Mesothelial cell of epicardium (in vitro differentiated cells): ENCODE measurements around the gene WARS2. TPM values are rescaled to one million over a fixed set of nuclear protein-coding genes. Genes with fewer than 3 reads are reported as not detected.

Source experiments
- DNase-seq, 2 experiments: peaks; one replicate each; pipeline ENCODE4 v3.0.0; 2021; ENCODE audit warnings: low spot score in 2 of 2; ENCODE audit not compliant: unreplicated experiment in 2 of 2
- H3K27ac Mint-ChIP-seq: 2 replicates; pipeline ENCODE4 v1.8.0; 2021; ENCODE audit warnings: mixed read lengths
- H3K27me3 Mint-ChIP-seq: 2 replicates; pipeline ENCODE4 v1.8.0; 2021; ENCODE audit warnings: low read depth, mixed read lengths
- H3K36me3 Mint-ChIP-seq: 2 replicates; pipeline ENCODE4 v1.8.0; 2021; ENCODE audit warnings: mixed read lengths
- H3K4me1 Mint-ChIP-seq: 2 replicates; pipeline ENCODE4 v1.8.0; 2021; ENCODE audit warnings: mixed read lengths
- H3K4me3 Mint-ChIP-seq: 2 replicates; pipeline ENCODE4 v1.8.0; 2021; ENCODE audit warnings: mild to moderate bottlenecking, moderate library complexity, mixed read lengths
- H3K9me3 Mint-ChIP-seq: 2 replicates; pipeline ENCODE4 v1.8.0; 2021; ENCODE audit warnings: mixed read lengths
- total RNA-seq: library from RNA; stranded (reverse); gene quantifications from 3 replicates; pipeline ENCODE4 v1.2.1, GENCODE V29; 2021
- TF ChIP-seq, protein P1 (sequence below): fragments of 200-600 bp; sonication (generic); IDR thresholded peaks from one replicate; pipeline ENCODE4 v1.5.0; 2021; ENCODE audit warnings: antibody characterized with exemption; ENCODE audit not compliant: unreplicated experiment

The WARS2 gene
- total RNA-seq, 1 donor from 2014 or later = 18.7 TPM

DNA sequence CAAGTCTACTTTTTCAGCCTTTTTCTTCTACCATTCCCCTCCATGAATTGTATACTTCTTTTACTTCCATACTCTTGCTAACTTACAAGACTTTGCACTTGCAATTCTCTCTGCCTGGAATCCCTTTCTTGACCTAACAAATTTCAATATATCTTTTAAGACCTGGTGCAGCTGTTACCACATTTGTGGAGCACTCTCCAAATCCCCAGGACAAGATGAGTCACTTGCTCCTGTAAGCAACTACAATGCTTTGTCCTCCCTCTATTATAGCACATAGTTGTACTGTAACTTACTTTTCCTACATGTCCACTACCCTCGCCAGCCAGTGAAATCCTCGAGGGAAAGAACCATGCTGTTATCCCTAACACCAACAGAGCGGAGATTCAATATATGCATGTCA is 43.1 kb downstream of the WARS2 start:
- no peak for DNase-seq
- Mint-ChIP-seq H3K36me3 (no peaks in the 10 kb centered on the region), H3K4me1 (no peaks in the 10 kb centered on the region), H3K9me3 (no peaks in the 10 kb centered on the region), H3K27ac (no peak overlapping the region), H3K27me3 (no peaks in the 10 kb centered on the region), H3K4me3 (no peak overlapping the region)
- TF ChIP-seq, protein P1, sequence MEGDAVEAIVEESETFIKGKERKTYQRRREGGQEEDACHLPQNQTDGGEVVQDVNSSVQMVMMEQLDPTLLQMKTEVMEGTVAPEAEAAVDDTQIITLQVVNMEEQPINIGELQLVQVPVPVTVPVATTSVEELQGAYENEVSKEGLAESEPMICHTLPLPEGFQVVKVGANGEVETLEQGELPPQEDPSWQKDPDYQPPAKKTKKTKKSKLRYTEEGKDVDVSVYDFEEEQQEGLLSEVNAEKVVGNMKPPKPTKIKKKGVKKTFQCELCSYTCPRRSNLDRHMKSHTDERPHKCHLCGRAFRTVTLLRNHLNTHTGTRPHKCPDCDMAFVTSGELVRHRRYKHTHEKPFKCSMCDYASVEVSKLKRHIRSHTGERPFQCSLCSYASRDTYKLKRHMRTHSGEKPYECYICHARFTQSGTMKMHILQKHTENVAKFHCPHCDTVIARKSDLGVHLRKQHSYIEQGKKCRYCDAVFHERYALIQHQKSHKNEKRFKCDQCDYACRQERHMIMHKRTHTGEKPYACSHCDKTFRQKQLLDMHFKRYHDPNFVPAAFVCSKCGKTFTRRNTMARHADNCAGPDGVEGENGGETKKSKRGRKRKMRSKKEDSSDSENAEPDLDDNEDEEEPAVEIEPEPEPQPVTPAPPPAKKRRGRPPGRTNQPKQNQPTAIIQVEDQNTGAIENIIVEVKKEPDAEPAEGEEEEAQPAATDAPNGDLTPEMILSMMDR = no peak

DNA sequence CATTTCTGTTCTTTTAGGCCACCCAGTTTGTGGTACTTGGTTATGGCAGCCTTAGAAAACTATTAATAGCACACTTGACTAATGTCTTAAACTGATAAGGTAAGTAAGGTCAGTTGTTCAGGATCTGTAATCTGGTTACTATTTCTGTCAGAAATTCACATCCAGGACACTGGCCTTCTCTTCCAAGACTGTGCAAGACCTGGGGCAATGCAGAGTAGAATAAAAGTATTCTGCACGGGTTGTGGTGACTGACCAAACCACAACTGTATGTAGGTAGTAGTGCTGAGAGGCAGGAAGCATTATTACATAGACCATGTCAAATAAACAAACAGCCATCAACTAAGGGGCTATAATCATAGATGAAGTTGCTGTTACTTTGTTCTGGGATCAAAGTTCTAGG is 46.7 kb downstream of the WARS2 start:
- H3K27me3 Mint-ChIP-seq = no peaks in the 10 kb centered on the region
- TF ChIP-seq, protein P1 = no peak
- no peak for DNase-seq

DNA sequence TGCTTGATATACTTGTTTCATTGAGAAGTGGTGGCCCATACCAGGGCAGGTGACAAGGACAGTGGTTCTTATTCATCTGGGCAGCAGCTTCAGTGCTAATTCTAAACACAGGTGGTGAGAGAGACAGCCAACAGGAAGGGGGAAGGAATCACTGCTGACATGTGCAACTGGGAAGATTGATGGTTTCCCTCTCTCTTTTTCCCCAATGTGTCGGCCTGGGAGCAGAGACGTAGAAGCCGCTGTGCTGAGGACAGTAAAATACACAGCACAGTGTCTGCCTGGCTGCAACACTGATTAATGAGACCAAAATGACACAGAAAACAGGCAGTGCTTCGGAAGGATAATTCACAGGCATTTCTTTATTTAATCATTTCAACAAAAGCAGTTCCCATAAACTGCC is 48.8 kb downstream of the WARS2 start:
- Mint-ChIP-seq H3K36me3 (peaks cover 5% of the 10 kb centered on the region), H3K4me1 (peaks cover 4% of the 10 kb centered on the region), H3K27ac (no peak overlapping the region), H3K4me3 (no peak overlapping the region), H3K9me3 (no peaks in the 10 kb centered on the region), H3K27me3 (no peaks in the 10 kb centered on the region)
- TF ChIP-seq, protein P1 = no peak
- no peak for DNase-seq

More for the DNA sequence above, 46.7 kb downstream of the WARS2 start:
- no peaks in the 10 kb centered on the region for H3K9me3 Mint-ChIP-seq
- H3K27ac Mint-ChIP-seq = no peak overlapping the region
- no peak overlapping the region for H3K4me3 Mint-ChIP-seq
- peaks cover 5% of the 10 kb centered on the region for H3K36me3 Mint-ChIP-seq
- H3K4me1 Mint-ChIP-seq = peaks cover 4% of the 10 kb centered on the region

DNA sequence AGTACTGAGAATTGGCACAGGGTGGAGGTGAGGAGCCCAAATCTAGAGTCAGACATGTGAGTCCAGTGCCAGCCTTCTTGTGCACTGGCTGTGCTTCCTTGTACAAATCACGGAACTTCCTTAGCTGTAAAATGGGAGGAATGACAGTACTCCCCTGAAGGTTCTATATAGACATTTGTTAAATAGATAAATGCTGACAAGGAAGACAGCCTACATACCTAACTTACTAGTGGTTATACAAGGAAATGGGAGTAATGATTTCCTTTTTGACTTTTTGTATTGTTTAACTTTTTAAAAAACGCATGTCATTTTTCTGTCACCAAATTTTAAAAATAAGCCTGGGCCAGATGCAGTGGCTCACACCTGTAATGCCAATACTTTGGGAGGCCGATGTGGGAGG is 50.2 kb downstream of the WARS2 start:
- TF ChIP-seq, protein P1 = no peak
- peaks cover 4% of the 10 kb centered on the region for H3K9me3 Mint-ChIP-seq
- peaks cover 4% of the 10 kb centered on the region for H3K4me1 Mint-ChIP-seq
- peaks cover 5% of the 10 kb centered on the region for H3K36me3 Mint-ChIP-seq
- no peak overlapping the region for H3K4me3 Mint-ChIP-seq
- no peak overlapping the region for H3K27ac Mint-ChIP-seq
- no peak for DNase-seq
- H3K27me3 Mint-ChIP-seq = no peaks in the 10 kb centered on the region

DNA sequence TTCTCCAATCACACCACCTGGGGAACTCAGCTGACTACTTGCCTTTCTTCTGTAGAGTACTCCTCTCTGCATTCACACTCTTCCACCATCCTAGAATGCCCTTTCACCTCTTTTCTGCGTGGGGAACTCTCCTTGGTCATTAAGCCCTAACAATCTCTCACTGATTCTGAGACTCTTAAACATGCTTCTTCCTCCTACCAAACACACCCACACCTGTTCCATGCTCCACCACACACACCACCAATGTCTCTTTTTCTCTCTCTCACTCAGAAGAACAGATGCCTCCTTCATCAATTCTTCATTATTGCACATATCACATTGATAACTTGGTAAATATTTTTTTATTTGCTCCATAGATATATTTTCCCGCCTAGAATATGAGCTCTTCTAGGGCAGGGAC is 53.6 kb downstream of the WARS2 start:
- peaks cover 4% of the 10 kb centered on the region for H3K4me1 Mint-ChIP-seq

More for the DNA sequence above, 53.6 kb downstream of the WARS2 start:
- no peak overlapping the region for H3K27ac Mint-ChIP-seq
- H3K9me3 Mint-ChIP-seq = peaks cover 7% of the 10 kb centered on the region
- H3K4me3 Mint-ChIP-seq = no peak overlapping the region
- H3K27me3 Mint-ChIP-seq = no peaks in the 10 kb centered on the region
- TF ChIP-seq, protein P1 = no peak
- H3K36me3 Mint-ChIP-seq = peaks cover 5% of the 10 kb centered on the region
- DNase-seq = no peak
